Measurements from ENCODE around the gene LILRB3.
"Not testable (repeated sequence)": the region's sequence is repeated elsewhere in the genome, so short reads cannot be mapped to it uniquely, and the experiment has no call there.

The LILRB3 gene

DNA sequence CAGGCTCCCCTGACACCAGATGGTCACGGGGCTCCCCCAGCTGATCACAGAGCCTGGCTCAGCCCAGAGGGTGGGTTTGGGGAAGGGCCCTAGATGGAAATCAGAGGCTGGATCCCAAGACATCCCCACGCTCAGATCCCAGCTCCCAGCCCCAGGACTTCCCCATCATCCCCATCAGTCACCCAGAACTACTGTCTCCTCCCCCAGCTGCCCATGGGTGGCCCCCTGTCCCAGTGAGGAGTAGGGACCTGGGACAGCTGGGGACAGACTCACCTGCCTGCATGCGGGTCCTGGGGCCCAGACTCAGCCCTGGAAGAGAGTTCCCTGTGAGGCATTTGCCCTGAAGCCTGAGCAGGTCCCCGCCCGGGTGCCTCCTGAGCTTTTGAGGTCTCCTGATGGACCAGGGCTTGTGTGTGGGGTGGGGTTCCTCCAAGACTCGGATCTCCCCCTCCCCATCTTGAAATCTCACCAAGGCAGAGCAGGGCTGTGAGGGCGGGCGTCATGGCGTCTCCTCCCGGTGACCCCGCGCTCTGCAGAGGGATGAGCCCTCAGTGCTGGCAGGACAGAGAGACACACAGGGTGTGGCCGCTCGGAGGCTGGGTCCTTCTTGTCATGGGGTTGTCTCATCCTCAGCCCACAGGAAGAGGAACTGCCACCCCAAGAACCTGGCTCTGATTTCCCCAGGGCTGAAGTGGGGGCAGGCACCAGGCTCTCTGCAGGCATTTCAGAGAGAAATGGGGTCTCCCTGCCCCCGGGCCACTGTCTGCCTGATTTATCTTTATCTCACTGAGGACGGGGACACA, at the start of gene LILRB3:
TSS of gene LILRB3 (minus strand) at position 534 of the 803 bp plus-strand sequence. CDS start at position 503, 31 bp downstream.
- not testable (repeated sequence) for DNase-seq (ENCODE audit: extremely low read depth in 1 of 2, low read depth in 1 of 2)

DNA sequence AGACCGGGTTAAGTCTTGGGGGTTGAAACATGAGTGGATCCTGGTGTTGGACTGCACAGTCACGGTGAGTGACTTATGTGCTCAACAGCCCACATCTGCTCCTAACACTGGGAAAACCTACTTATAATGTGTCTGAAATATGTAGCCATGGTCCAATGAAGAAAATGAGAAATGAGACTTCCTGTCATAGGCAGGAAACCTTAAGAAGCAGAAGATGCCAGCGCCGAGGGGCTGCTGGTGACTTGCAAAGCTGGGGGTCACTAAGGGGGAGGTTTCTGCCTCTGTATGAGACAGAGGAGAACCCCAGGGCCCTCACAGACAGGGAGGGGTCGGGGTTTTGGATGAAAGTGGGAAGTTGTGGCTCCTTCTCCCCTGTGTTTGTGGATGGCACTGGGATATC, 49.4 kb upstream of the LILRB3 start:
- not testable (repeated sequence) for DNase-seq (ENCODE audit: extremely low read depth in 1 of 2, low read depth in 1 of 2)

DNA sequence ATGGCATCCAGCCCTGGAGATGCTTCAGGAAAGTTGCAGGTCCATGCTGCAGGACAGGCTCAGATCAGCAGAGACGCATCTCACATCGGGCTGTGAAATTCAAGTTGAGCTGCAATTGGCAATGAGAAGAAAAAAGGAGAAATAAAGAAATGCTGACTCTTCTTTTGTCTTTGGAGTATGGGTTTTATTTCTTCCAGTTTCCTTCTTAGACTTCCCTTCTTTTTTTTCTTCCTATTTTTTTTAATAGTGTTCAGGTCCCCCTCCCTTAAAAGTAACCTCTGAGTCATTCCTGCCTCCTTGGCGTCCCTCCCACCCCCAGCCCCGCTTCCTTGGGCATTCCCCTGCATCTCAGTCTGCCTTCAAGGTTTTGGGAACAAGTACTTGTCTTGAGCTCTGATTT, 48.8 kb upstream of the LILRB3 start:
- not testable (repeated sequence) for DNase-seq (ENCODE audit: extremely low read depth in 1 of 2, low read depth in 1 of 2)

DNA sequence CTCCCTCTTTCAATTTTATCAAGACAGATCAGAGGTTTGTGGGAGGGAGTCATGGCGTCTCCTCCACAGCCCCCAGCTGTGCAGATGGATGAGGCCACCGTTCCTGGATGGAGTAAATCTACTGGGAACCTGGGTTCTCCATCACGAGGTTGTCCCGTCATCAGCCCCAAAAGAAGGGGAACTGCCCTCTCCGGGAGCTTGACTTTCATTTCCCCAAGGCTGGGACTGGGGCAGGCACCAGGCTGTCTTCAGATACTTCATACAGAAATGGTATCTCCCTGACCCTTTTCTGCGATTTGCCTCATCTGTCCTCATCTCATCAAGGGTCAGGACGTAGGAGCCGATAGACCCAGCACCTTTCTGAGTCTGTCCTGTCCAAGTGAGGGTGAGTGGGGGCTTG, 48.3 kb upstream of the LILRB3 start:
- DNase-seq (ENCODE audit: extremely low read depth in 1 of 2, low read depth in 1 of 2): no peak

DNA sequence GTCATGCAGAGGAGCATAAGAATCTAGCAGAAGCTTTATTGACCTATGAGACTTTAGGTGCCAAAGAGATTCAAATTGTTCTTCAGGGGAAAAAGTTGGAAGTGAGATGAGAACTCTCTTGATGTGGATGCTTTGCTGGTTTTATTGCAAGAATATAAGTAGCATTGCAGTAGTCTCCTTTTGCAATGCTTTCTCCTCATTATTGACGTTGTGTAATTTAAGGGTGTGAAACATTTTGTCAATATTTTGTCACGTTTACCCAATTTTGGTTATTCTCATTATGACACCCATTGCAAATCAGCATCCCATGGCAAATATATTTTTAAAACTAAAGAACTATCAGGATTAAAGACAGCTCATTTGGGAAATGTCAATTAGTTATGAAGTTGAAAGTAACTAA, 46.1 kb upstream of the LILRB3 start:
- no peak for DNase-seq (ENCODE audit: extremely low read depth in 1 of 2, low read depth in 1 of 2)

DNA sequence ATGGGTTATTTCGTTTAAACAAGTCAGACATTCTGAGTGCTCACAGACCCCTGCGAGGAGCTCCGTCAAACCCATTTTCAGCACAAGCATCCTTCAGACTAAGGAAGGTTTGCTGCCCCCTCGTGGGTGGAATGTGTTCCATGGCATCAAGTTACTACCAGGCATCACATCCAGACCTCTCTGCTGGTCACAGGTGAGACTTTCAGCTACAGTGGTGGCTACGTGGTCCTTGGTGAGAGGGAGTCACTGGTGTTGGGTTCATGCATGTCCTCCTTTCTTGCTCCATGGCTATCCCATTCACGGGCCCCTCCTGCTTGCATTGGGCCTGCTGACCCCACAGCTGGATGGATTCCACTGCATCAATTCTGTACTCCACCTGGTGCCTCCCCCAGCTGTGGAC, 43.3 kb upstream of the LILRB3 start:
- peak; percentile 28 to 54 for DNase-seq (ENCODE audit: extremely low read depth in 1 of 2, low read depth in 1 of 2)

DNA sequence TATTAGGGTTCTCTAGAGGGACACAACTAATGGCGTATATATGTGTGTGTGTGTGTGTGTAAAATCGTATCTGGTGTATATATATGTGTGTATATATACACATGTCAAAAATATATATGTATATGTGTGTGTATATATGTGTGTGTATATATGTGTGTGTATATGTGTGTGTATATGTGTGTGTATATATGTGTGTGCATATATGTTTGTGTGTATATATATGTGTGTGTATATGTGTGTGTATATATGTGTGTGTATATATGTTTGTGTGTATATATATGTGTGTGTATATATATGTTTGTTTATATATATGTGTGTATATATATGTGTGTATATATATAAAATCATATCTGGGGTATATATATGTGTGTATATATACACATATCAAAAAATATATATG, 39.7 kb upstream of the LILRB3 start:
- no peak for DNase-seq (ENCODE audit: extremely low read depth in 1 of 2, low read depth in 1 of 2)

DNA sequence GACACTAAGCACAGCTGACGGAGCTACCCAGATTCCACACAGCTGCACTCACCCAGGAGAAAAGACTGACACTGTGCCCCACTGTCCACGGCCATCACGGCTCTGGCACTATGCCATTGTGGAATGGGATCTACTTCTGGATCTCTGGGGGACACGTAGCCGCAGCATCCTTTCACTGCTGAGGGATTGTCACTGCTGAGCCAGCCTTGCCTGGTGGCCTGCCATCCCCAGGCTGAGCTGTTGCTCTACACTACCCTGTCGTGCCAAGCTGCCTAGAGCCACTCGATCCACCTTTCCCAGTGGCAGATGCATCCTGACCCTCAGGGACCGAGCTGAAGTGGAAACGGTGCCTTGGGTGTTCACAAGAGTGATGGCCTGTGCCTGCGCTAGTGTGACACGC, 39.3 kb upstream of the LILRB3 start:
- no peak for DNase-seq (ENCODE audit: extremely low read depth in 1 of 2, low read depth in 1 of 2)

DNA sequence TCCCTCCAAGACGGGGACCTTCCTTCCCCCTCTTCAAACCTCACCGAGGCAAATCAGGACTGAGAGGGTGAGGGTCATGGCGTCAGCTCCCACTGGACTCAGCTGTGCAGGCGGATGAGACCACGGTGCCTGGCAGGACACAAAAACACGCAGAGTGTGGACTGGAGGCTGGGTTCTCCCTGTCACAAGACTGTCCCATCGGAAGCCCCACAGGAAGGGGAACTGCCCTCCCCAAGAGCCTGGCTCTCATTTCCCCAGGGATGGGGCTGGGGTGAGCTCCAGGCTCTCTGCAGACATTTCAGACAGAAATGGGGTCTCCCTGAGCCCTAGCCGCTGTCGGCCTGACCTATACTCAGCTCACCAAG, 34.3 kb upstream of the LILRB3 start, which contains the start of gene LILRB5:
TSS of gene LILRB5 (minus strand) at position 158 of the 365 bp plus-strand sequence. CDS start at position 78, 80 bp downstream.
- no peak for DNase-seq (ENCODE audit: extremely low read depth in 1 of 2, low read depth in 1 of 2)

DNA sequence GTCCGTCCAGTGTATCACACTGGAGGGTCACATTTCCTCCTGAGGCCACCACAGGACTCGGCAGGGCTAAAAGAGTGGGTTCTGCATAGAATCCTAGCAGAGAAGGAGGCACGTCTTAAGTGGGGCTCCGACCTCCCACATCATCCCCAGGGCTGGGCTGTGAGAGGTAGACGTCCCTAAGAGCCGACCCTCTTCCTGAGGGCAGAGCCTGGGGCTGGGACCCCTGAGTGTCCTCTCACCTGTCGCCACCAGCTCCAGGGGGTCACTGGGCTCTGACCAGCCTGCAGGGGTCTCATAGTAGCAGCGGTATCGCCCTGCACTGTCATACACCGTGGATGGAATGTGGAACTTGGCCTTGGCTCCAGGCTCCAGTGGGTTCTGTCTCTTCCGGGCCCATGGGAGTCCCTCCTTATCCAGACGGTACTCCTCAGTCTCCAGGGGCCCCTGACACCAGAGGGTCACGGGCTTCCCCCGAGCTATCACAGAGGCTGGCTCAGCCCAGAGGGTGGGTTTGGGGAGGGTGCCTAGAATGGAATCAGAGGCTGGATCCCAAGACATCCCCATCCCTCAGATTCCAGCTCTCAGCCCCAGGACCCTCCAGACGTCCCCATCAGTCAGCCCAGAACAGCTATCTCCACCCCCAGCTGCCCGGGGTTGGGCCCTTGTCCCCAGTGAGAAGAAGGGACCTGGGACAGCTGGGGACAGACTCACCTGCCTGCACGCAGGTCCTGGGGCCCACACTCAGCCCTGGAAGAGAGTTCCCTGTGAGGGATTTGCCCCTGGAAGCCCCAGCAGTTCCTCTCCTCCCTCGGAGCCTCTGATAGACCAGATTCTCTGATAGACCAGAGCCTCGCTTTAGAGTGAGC, 33.7 kb upstream of the LILRB3 start:
- no peak for DNase-seq (ENCODE audit: extremely low read depth in 1 of 2, low read depth in 1 of 2)

DNA sequence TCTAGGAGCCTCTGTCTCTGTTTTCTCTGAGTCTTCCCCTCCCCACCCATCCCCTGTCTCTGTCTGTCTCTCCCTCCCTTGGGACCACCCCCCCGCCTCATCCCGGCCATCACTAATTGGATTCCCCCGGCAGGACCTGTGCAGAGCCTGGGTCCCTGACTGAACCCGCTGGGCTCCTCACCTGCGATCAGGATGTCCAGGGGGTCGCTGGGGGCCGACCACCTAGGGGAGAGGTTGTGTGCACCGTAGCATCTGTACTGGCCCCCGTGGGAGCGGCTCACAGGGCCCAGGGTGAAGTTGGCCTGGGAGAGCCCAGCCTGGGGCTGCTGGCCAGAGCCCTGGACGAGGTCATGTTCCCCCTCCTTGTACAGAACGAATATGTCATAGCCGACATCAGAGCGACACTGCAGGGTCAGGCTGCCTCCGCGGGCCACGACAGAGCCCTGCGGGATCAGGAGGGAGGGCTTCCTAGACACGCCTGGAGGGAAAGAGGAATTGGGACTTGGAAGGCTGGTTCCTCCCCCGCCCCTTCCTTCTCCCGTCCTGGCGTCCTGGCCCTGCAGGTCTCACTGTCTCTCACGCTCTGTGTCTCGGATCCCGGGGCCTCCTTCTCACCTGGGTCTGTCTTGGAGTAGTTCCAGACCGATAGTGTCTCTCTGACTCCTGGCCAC, 32.4 kb upstream of the LILRB3 start:
- no peak for DNase-seq (ENCODE audit: extremely low read depth in 1 of 2, low read depth in 1 of 2)

DNA sequence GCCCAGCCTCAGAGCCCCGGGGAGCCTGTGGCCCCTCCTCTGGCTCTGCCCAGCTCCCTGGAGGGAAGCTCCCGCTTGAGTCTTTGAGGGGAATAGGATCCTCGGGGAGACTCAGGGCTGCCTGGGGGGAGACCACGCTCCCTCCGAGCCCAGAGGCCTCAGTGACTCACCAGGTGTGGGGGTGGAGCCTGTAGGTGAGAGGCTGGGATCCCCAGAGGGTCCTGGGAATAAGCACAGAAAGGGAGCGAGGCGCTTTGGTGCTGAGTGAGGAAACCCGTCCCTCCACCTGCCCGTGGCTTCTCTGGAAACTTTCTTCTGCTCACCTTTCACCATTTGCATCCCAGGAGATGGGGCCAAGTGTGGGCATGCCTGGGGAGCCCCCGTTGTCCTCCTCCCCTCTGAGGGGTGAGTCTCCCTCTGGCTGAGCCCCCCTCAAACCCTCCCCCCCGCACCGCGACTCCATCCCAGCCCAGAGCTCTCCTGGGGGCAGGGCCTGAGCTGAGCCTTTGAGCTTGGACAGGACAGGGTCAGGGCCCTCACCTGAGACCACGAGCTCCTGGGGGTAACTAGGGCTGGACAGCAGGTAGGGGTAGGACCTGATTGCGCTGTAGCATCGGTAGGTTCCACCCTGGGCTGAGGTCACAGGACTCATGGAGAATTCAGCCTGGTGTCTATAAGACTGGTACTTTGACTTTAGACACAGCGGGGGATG, 31.5 kb upstream of the LILRB3 start:
- no peak for DNase-seq (ENCODE audit: extremely low read depth in 1 of 2, low read depth in 1 of 2)

DNA sequence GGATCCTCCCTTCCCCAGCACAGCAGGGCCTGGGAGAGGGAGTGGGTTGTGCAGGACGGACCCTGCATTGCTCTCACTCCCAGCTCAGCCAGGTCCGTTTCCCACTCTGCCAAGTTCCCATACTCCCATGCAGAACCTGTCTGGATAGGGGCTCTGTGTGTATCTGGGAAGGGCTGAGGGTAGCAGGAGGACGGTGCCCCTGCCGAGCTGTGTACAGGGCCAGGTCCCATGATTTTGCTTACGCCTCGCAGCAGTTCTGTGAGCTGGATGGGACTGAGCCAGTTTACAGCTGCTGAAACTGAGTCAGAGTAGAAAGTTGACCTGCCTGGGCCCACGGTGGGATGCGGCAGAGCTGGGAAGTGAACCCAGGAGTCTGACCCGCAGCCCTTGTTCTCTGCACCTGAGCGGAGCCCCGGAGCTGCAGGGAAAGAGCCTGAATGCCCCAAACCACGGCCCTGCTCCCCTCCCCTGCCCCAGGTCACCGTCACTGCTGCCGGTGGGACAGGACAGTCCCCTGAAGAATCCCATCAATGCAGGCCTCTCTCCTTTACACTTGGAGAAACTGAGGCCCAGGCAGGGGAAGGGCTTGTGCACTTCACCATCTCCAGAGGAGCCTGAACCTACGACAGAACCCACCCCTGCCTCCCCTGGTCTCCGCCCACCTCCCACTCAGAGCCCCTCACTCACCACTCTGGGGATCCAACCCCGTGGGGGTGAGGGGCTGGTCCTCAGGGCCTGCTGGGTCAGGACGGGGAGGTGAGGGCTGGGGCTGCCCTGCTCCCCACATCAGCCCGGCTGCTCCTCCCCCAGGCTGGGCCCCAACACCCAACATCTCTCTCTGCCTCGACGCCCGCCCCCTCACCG, 30.8 kb upstream of the LILRB3 start:
- DNase-seq (ENCODE audit: extremely low read depth in 1 of 2, low read depth in 1 of 2): no peak

DNA sequence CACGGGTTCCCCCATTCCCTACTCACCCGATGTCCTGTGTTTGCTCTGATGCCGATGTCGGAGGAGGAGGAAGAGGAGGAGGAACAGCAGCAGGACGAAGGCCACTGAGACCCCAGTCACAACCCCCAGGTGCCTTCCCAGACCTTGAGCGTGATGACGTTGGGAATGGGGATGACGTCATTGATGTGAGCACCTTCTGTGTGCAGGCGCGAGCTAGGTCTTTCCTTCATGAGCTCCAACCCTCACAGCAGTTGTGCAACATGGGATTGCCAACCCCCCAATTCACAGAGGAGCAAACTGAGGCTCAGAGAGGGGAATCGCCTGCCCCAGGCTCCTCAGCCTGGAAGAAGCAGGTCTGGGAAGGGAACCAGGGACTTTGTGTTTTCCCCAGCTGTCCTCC, 30.0 kb upstream of the LILRB3 start:
- DNase-seq (ENCODE audit: extremely low read depth in 1 of 2, low read depth in 1 of 2): no peak

DNA sequence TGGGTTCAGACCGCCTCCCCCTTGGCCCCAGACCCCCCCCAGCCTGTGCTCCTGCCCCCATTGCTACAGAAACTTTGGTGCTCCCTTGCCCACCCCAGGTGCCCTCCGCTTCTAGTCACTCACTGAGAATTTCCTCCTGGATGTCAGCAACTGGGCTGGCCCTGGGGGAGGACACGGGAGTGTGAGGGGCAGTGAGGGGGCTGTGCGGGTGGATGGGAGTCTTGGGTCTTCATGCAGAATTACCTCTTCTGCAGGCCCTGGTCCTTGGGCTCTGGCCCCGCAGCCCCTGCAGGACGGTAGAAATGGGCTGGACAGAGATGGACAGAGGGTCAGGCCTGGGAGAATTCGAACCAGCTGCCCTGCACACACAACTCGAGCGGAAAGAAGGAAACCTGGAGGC, 29.4 kb upstream of the LILRB3 start:
- DNase-seq (ENCODE audit: extremely low read depth in 1 of 2, low read depth in 1 of 2): no peak

DNA sequence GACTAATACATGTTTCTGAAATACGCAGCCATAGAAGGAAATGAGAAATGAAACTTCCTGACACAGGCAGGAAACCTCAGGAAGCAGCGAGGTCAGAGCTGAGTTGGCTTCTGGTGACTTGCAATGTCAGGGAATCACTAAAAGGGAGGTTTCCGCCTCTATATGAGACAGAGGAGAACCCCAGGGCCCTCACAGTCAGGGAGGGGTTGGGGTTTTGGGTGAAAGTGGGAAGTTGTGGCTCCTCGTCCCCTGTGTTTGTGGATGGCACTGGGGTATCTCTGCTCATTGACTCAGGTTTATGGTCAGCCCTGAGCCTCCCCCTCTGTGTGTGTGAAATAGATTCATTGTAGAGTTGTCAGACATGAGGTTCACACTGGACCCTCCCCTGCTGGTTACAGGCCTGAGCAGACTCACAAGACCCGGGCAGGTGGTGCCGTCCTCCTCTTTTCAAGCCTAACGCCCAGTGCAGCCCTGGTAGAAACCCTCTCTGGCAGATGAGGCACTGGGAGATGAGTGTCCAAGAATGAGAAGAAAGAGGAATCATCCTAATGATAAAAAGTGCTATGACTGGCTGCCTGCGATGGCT, 25.3 kb upstream of the LILRB3 start:
- no peak for DNase-seq (ENCODE audit: extremely low read depth in 1 of 2, low read depth in 1 of 2)

DNA sequence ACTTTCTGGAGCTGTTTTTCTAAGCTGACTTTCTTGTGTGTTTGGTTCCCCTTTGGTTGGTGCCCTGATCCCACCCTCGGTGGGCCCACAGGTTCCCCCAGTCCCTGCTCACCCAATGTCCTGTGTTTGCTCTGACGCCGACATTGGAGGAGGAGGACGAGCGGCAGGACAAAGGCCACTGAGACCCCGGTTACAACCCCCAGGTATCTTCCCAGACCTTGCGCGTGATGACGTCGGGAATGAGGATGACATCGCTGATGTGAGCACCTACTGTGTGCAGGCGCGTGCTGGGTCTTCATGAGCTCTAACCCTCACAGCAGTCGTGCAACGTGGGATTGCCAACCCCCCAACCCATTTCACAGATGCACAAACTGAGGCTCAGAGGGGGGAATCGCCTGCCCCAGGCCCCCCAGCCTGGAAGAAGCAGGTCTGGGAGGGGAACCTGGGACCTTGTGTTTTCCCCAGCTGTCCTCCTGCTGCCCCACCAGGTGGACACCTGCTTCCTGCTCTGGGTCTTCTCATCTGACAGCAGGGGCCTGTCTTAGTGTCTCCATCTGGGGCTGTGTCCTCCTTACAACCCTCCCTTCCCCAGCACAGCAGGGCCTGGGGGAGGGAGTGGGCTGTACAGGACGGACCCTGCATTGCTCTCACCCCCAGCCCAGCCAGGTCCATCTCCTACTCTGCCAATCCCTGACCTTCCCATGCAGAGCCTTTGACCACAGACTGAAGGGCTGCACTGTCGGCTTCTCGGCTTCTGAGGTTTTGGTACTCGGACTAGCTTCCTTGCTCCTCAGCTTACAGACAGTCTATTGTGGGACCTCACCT, 24.5 kb upstream of the LILRB3 start:
- no peak for DNase-seq (ENCODE audit: extremely low read depth in 1 of 2, low read depth in 1 of 2)

DNA sequence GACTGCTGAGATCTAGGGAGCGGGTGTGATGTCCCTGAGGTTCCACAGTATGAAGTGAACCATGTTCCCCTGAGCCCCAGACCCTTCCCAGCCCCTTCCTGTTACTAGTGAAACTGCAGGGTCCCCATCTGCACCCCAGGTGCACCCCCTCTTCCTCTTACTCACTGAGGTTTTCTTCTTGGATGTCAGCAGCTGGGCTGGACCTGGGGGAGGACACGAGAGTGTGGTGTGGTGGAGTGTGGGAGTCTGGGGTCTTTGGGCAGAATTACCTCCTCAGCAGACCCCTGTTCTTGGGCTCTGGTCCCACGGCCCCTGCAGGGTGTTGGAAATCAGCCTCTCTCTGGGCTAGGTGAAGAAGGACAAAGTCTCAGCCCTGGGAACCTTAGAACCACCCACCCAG, 23.1 kb upstream of the LILRB3 start:
- DNase-seq (ENCODE audit: extremely low read depth in 1 of 2, low read depth in 1 of 2): no peak

DNA sequence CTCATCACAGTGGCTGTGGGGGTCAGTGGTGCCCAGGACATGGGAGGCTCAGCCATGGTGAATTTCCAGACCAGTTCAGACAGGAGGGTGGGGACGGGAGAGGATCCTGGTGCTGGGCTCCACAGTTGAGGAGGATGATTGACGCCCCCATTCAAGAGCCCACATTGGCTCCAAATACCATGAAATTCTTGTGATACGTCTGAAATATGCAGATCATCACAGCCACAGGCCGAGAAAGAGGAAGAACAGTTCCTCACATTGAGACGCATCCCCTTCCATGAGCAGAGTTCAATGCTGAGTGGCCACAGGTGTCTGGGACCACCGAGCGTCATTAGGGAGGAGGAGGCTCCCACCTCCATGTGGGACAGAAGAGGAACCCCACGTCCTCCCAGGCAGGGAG, 21.0 kb upstream of the LILRB3 start:
- not testable (repeated sequence) for DNase-seq (ENCODE audit: extremely low read depth in 1 of 2, low read depth in 1 of 2)
